SK-N-SH (cell line): ENCODE measurements around the gene IMPDH2. TPM values are rescaled to one million over a fixed set of nuclear protein-coding genes. Genes with fewer than 3 reads are reported as not detected.

Experiments
- CTCF ChIA-PET: fragments of 300-600, 350-600 bp; formaldehyde crosslinking; extraction: SDS; loops from one replicate; lab custom pipeline; 2021; lab: Yijun Ruan, JAX
- POLR2A ChIA-PET: fragments of 350-600 bp; sonication (Branson Sonifier 250); formaldehyde crosslinking; extraction: SDS; loops from one replicate; lab custom pipeline; 2020; ENCODE audit warnings: antibody characterized with exemption, inconsistent platforms; lab: Yijun Ruan, JAX
- DNase-seq: peaks from one replicate; pipeline ENCODE4 v3.0.0; 2012
- H2AFZ ChIP-seq: fragments of 200-600 bp; sonication (generic); 2 replicates; pipeline ENCODE4 v1.8.1; 2016; ENCODE audit warnings: antibody characterized with exemption, mild to moderate bottlenecking, low read depth
- H3F3A ChIP-seq: fragments of 200-600 bp; sonication (generic); replicated peaks from 2 replicates; pipeline ENCODE3; 2016; ENCODE audit warnings: antibody characterized with exemption, mild to moderate bottlenecking; ENCODE audit not compliant: insufficient read depth
- H3K27ac ChIP-seq, 2 experiments: fragments of 200-500 bp in 1 of 2; fragments of 200-600 bp in 1 of 2; sonication (Bioruptor generic) in 1 of 2; sonication (generic), shearing (Covaris generic) in 1 of 2; 2 replicates each; pipeline versions ENCODE4 v1.5.1 to v1.6.1; 2014 to 2016; ENCODE audit warnings: low read depth in 2 of 2, inconsistent platforms in 1 of 2, low read length in 1 of 2, mild to moderate bottlenecking in 1 of 2, mixed read lengths in 1 of 2
- H3K27me3 ChIP-seq: fragments of 200-600 bp; sonication (generic), shearing (Covaris generic); 2 replicates; pipeline ENCODE4 v1.6.1; 2016; ENCODE audit warnings: mixed run types; ENCODE audit not compliant: insufficient read depth
- H3K36me3 ChIP-seq, 2 experiments: fragments of 200-500 bp in 1 of 2; fragments of 200-600 bp in 1 of 2; sonication (Bioruptor generic) in 1 of 2; sonication (generic) in 1 of 2; replicated peaks in 1 of 2; 2 replicates each; pipeline versions ENCODE3 to v1.5.1; 2014 to 2016; ENCODE audit warnings: low read length in 1 of 2, mild to moderate bottlenecking in 1 of 2; ENCODE audit not compliant: insufficient read depth in 2 of 2, control insufficient read depth in 1 of 2
- H3K4me1 ChIP-seq, 2 experiments: fragments of 200-500 bp in 1 of 2; fragments of 200-600 bp in 1 of 2; sonication (Bioruptor generic) in 1 of 2; sonication (generic), shearing (Covaris generic) in 1 of 2; 2 replicates each; pipeline versions ENCODE4 v1.5.1 to v1.6.1; 2014 to 2016; ENCODE audit warnings: low read depth in 1 of 2, low read length in 1 of 2, mixed run types in 1 of 2; ENCODE audit not compliant: insufficient read depth in 2 of 2, control insufficient read depth in 1 of 2
- H3K4me2 ChIP-seq: fragments of 200-600 bp; sonication (generic), shearing (Covaris generic); 2 replicates; pipeline ENCODE4 v1.6.1; 2017; ENCODE audit warnings: mixed run types
- H3K4me3 ChIP-seq, 2 experiments: fragments of 200-500 bp in 1 of 2; fragments of 200-600 bp in 1 of 2; sonication (Bioruptor generic) in 1 of 2; sonication (generic), shearing (Covaris generic) in 1 of 2; 2 replicates each; pipeline versions ENCODE4 v1.5.1 to v1.8.1; 2014 to 2016; ENCODE audit warnings: low read depth in 2 of 2, inconsistent platforms in 1 of 2, low read length in 1 of 2, mild to moderate bottlenecking in 1 of 2, mixed read lengths in 1 of 2, moderate library complexity in 1 of 2
- H3K79me2 ChIP-seq: fragments of 200-600 bp; sonication (generic); 2 replicates; pipeline ENCODE4 v1.8.1; 2017; ENCODE audit warnings: mild to moderate bottlenecking; ENCODE audit not compliant: insufficient read depth
- H3K9ac ChIP-seq: fragments of 200-600 bp; sonication (generic); 2 replicates; pipeline ENCODE4 v1.6.1; 2017; ENCODE audit warnings: mixed run types
- H3K9me2 ChIP-seq: fragments of 200-600 bp; sonication (generic); 2 replicates; pipeline ENCODE4 v1.6.1; 2017; ENCODE audit warnings: mixed run types
- H3K9me3 ChIP-seq: fragments of 200-600 bp; sonication (generic); 2 replicates; pipeline ENCODE4 v1.6.1; 2017; ENCODE audit warnings: mixed run types, mild to moderate bottlenecking, moderate library complexity
- H4K20me1 ChIP-seq: fragments of 200-600 bp; sonication (generic); 2 replicates; pipeline ENCODE4 v1.6.1; 2017; ENCODE audit warnings: mild to moderate bottlenecking, mixed run types; ENCODE audit not compliant: insufficient read depth
- CHD2 ChIP-seq: fragments of 150-350 bp; IDR thresholded peaks from 2 replicates; pipeline ENCODE4 v1.6.1; 2018; ENCODE audit warnings: low read length; ENCODE audit not compliant: partially characterized antibody
- ELF1 ChIP-seq: IDR thresholded peaks from 2 replicates; pipeline ENCODE4 v1.4.0; 2012
- EP300 ChIP-seq, 2 experiments: IDR thresholded peaks; 2 replicates each; pipeline versions ENCODE4 v1.4.0 to v1.6.1; 2012; ENCODE audit warnings: borderline replicate concordance in 1 of 2, low read depth in 1 of 2, low read length in 1 of 2
- FOSL2 ChIP-seq: IDR thresholded peaks from 2 replicates; pipeline ENCODE4 v1.4.0; 2012; ENCODE audit warnings: low read depth, mild to moderate bottlenecking, moderate library complexity, borderline replicate concordance
- FOXJ3 ChIP-seq: sonication (generic); formaldehyde crosslinking; IDR thresholded peaks from 2 replicates; pipeline ENCODE4 v1.5.1; 2020; ENCODE audit warnings: mild to moderate bottlenecking, missing genetic modification reagents
- IRF3 ChIP-seq: fragments of 150-350 bp; IDR thresholded peaks from 2 replicates; pipeline ENCODE4 v1.6.1; 2016; ENCODE audit warnings: mild to moderate bottlenecking, low read depth, low read length
- JUND ChIP-seq: IDR thresholded peaks from 2 replicates; pipeline ENCODE4 v1.4.0; 2012
- NFIC ChIP-seq: IDR thresholded peaks from 2 replicates; pipeline ENCODE4 v1.4.0; 2012; ENCODE audit warnings: borderline replicate concordance
- POLR2AphosphoS5 ChIP-seq: IDR thresholded peaks from 2 replicates; pipeline ENCODE4 v1.6.1; 2012; ENCODE audit warnings: low read depth, low read length
- RAD21 ChIP-seq: IDR thresholded peaks from 2 replicates; pipeline ENCODE4 v1.6.1; 2012; ENCODE audit warnings: mild to moderate bottlenecking, low read length
- REST ChIP-seq: IDR thresholded peaks from 2 replicates; pipeline ENCODE4 v1.6.1; 2012; ENCODE audit warnings: mild to moderate bottlenecking, low read depth, low read length, moderate library complexity
- RFX5 ChIP-seq: IDR thresholded peaks from 2 replicates; pipeline ENCODE4 v1.6.1; 2012; ENCODE audit warnings: mild to moderate bottlenecking, improper control_type of control experiment, low read length
- SMC3 ChIP-seq: IDR thresholded peaks from 2 replicates; pipeline ENCODE4 v1.6.1; 2012; ENCODE audit warnings: low read depth, low read length, improper control_type of control experiment
- TAF1 ChIP-seq: IDR thresholded peaks from 2 replicates; pipeline ENCODE4 v1.6.1; 2012; ENCODE audit warnings: low read depth, mild to moderate bottlenecking, low read length, moderate library complexity, borderline replicate concordance
- TEAD4 ChIP-seq: IDR thresholded peaks from 2 replicates; pipeline ENCODE4 v1.4.0; 2012; ENCODE audit warnings: mild to moderate bottlenecking, borderline replicate concordance; ENCODE audit not compliant: insufficient read depth
- YY1 ChIP-seq: IDR thresholded peaks from 2 replicates; pipeline ENCODE4 v1.4.0; 2012; ENCODE audit warnings: low read depth, mild to moderate bottlenecking
- WGBS: methylation state at CpG from one replicate; pipeline ENCODE4 v1.1.6; 2017; ENCODE audit warnings: low lambda C conversion rate; 5-methylcytosine and 5-hydroxymethylcytosine counted together
- polyA plus RNA-seq, 3 experiments: library from polyadenylated mRNA; depleted of rRNA; stranded (reverse); fragments of >200 nt; gene quantifications; 2 replicates each; pipeline ENCODE4 v1.2.3, GENCODE V29; 2012
- TF ChIP-seq, protein P1 (sequence below): IDR thresholded peaks from 2 replicates; pipeline ENCODE4; 2012
- TF ChIP-seq, protein P2 (sequence below): IDR thresholded peaks from 2 replicates; pipeline ENCODE4 v1.4.0; 2012; ENCODE audit warnings: low read depth
- TF ChIP-seq, protein P3 (sequence below): fragments of 200-600 bp; sonication (generic); IDR thresholded peaks from 2 replicates; pipeline ENCODE4 v1.6.1; 2017; ENCODE audit warnings: antibody characterized with exemption, mild to moderate bottlenecking, moderate library complexity

IMPDH2 gene
- polyA plus RNA-seq, 1 of the 3 experiments (the other 2 are of a cell fraction), result 305 TPM

DNA sequence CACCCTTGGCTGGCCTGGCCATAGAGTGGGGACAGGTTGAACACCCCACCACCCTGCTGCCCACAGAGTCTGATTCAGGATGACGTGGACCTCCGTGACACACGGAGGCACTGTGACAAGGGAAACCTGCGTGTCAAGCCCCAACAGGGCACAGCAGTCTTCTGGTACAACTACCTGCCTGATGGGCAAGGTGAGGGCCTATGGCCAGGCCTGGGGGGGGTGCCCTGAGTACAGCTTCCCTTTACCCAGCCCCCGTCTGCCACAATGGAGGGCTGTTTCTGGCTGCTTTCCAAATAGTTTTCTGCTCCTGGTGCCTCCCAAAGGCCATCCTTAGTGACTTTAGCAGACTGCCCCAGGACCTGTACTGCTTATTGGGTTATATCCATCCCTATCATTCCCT is 23.2 kb downstream of the IMPDH2 start:
- H2AFZ ChIP-seq, result no peak overlapping the region
- H3K9me3 ChIP-seq, result no peaks in the 10 kb centered on the region
- TF ChIP-seq POLR2AphosphoS5 (no peak), TEAD4 (no peak), RFX5 (no peak), IRF3 (no peak), NFIC (no peak), REST (no peak), RAD21 (no peak), EP300 (IDR thresholded peaks at IDR 0.05; ENCODE audit: borderline replicate concordance in 1 of 2, low read depth in 1 of 2, low read length in 1 of 2) (no peak), SMC3 (no peak), FOSL2 (no peak), YY1 (no peak), CHD2 (no peak), ELF1 (no peak), TAF1 (no peak), FOXJ3 (no peak), JUND (no peak)
- TF ChIP-seq, protein P1, sequence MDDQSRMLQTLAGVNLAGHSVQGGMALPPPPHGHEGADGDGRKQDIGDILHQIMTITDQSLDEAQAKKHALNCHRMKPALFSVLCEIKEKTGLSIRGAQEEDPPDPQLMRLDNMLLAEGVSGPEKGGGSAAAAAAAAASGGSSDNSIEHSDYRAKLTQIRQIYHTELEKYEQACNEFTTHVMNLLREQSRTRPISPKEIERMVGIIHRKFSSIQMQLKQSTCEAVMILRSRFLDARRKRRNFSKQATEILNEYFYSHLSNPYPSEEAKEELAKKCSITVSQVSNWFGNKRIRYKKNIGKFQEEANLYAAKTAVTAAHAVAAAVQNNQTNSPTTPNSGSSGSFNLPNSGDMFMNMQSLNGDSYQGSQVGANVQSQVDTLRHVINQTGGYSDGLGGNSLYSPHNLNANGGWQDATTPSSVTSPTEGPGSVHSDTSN, result no peak
- TF ChIP-seq, protein P2, sequence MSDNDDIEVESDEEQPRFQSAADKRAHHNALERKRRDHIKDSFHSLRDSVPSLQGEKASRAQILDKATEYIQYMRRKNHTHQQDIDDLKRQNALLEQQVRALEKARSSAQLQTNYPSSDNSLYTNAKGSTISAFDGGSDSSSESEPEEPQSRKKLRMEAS, result no peak
- TF ChIP-seq, protein P3, sequence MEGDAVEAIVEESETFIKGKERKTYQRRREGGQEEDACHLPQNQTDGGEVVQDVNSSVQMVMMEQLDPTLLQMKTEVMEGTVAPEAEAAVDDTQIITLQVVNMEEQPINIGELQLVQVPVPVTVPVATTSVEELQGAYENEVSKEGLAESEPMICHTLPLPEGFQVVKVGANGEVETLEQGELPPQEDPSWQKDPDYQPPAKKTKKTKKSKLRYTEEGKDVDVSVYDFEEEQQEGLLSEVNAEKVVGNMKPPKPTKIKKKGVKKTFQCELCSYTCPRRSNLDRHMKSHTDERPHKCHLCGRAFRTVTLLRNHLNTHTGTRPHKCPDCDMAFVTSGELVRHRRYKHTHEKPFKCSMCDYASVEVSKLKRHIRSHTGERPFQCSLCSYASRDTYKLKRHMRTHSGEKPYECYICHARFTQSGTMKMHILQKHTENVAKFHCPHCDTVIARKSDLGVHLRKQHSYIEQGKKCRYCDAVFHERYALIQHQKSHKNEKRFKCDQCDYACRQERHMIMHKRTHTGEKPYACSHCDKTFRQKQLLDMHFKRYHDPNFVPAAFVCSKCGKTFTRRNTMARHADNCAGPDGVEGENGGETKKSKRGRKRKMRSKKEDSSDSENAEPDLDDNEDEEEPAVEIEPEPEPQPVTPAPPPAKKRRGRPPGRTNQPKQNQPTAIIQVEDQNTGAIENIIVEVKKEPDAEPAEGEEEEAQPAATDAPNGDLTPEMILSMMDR, result no peak
- peaks cover 46% of the 10 kb centered on the region for H3K79me2 ChIP-seq
- no peaks in the 10 kb centered on the region for H3K27me3 ChIP-seq
- ChIA-PET POLR2A (interaction anchor here (2.2 to 4.4 kb wide), 5 partner anchors 9 to 88 kb away, joined by 13 to 80 read pairs (median 17); partner anchors contain the start of genes IMPDH2, NDUFAF3 and QRICH1), CTCF (interaction anchor here (0.5 to 4.4 kb wide), 5 partner anchors 9 to 47 kb away, joined by 3 to 39 read pairs (median 14); partner anchors contain the start of gene NDUFAF3)
- no peak for DNase-seq
- peak overlapping the region; percentile 78 to 97 for H3K4me3 ChIP-seq
- H3K27ac ChIP-seq, result peak overlapping the region; percentile 92 to 96
- no peaks in the 10 kb centered on the region for H3K9me2 ChIP-seq
- WGBS, result 90% methylated on average over 2 of the region's 5 CpGs
- H3K9ac ChIP-seq, result peak overlapping the region; percentile 100
- peaks cover 0 to 21% of the 10 kb centered on the region in 2 experiments; a peak in 2 of 4 replicates for H3K4me1 ChIP-seq
- H3F3A ChIP-seq, result peaks cover 3% of the 10 kb centered on the region
- peaks cover 28% of the 10 kb centered on the region for H4K20me1 ChIP-seq
- H3K4me2 ChIP-seq, result peak overlapping the region; percentile 100
- peaks cover 0 to 4% of the 10 kb centered on the region in 2 experiments for H3K36me3 ChIP-seq
